Measurements from ENCODE around the gene TAGLN2.
"Not testable (repeated sequence)": the region's sequence is repeated elsewhere in the genome, so short reads cannot be mapped to it uniquely, and the experiment has no call there.

TAGLN2 gene

GRCh38 chr1:159920651-159921050, 4.7 kb downstream of the TAGLN2 start:
- DNase-seq = no peak

- no peak for DNase-seq
Measured at GRCh38 chr1:159920202-159920601, 5.1 kb downstream of the TAGLN2 start.

DNA sequence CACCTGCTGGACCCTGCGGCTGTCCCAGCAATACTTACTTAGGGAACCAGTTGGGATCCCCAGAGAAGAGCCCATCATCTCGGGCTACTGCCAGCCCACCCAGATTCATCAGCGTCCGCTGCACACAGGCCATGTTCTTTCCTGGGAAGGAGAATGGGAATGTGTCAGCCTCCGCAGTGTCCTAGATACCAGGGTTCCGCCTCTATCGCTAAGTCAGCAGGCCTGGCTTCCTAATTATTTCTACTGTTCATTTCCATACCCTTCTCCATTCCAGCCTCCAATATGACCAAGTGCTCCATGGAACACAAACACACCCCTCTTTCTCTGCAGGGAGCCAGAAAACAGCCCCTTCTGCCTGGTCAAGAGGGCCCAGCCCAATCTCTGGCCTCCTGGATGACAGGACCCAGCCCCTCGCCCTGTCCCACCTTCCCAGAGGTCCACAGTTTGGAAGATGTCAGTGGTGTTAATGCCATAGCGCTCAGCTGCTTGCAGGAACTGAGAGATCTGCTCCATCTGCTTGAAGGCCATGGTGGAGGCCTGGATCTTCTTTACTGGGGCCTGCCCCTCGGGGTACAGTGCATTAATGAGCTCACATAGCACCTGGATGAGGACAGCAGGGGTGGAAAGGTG, 6.0 kb downstream of the TAGLN2 start:
- no peak for DNase-seq

GRCh38 chr1:159918352-159919200, 6.7 kb downstream of the TAGLN2 start:
- DNase-seq = no peak

- no peak for DNase-seq
Measured at GRCh38 chr1:159917533-159918351, 7.6 kb downstream of the TAGLN2 start.

DNA sequence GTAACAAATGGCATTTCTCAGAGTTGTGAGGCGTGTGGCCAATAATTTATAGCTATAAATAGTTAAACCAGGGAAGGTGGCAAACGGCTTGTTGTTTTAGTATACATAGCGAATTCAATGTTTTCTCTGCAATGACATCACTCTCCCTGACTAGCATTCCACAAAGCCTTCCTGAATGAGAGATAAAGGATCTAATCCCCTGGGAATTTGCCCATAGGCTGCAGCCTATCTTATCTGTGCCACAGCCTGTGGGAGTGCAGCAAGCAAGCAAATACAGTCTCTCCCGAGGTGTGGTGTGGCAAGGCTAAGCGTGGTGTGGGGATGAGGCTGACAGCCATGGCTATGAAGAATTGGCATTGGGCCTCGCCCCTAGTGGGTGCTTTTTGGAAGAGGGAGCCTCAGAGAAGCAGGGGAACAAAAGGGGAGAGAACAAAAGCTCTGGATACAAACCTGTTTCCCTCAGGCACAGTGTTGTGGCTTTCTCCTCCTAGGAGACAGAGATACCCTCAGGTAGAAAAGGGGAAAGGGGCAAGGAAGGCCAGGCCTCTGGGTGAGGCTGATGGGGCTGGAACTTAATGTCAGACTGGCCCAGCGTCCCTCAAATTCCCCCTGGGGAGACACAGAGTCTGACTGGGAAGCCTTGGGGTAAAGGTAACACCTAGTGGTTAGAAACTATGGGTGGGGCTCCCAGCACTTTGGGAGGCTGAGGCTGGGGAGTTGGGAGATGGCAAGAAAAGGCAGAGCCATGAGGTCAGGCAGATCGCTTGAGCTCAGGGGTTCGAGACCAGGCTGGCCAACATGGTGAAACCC, 8.9 kb downstream of the TAGLN2 start:
- DNase-seq = peak; percentile 32

GRCh38 chr1:159915571-159916241, 9.6 kb downstream of the TAGLN2 start:
- no peak for DNase-seq

DNA sequence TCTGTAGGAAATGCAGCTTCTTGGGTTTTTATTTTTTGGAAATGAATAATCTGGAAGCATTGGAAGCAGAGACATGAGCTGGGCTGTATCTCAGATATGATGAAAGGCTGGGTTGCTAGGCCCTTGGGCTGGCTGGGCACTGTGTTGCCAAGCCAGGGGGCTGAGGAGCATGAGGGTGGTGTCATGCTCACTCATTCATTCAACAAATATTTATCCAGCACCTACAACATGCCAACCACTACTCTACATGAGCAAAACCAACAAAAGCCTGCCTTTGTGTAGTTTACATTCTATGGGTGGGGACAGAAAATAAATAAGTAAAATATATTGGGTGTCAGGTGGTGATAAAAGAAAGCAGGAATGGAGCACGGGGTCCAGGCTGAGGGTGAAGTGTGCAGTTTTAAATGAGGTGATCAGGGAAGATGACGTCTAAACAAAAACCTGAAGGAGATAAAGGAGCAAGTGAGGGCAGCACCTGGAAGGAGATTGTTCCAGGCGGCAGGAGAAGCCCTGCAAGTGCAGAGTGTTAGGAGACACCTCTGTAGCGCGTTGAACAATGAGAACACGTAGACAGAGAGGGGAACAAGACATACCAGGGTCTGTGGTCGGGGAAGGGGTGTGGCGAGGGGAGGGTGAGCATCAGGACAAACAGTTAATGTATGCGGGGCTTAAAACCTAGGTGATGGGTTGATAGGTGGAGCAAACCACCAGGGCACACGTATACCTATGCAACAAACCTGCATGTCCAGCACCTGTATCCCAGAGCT, 10.9 kb downstream of the TAGLN2 start:
- no peak for DNase-seq

DNA sequence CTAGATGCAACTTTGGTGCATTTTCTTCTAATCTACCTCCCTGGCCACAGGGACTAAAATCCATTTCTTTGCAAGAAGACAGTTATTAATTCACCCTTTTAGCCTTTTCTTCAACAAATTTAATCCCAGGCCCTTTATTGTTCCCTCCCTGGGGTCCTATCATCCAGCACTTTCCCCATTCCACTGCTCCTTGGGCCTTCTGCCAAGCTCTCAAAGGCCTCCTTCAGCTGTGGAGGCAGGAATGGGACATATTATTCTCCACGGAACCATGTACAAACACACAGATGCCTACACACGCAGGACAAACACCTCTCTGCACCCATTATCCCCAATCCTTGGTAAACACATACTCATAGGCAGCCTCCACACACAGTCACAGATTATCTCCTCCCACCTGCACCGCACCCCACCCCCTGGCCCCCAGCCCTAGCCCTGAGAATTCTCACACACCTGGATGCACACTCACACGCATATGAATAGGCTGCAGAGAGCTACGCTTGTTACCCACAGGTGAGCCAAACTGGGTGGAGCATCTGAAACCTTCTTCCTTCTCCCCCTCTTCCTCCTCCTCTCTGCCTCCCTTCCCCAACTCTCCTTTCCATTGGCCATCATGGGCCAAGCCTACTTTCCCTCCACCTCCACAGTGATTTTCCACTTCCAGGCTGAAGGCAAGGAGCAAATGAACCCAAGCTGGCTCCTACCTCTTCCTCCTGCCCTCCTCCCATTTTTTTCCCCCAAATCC, 11.7 kb downstream of the TAGLN2 start:
- DNase-seq = no peak

DNA sequence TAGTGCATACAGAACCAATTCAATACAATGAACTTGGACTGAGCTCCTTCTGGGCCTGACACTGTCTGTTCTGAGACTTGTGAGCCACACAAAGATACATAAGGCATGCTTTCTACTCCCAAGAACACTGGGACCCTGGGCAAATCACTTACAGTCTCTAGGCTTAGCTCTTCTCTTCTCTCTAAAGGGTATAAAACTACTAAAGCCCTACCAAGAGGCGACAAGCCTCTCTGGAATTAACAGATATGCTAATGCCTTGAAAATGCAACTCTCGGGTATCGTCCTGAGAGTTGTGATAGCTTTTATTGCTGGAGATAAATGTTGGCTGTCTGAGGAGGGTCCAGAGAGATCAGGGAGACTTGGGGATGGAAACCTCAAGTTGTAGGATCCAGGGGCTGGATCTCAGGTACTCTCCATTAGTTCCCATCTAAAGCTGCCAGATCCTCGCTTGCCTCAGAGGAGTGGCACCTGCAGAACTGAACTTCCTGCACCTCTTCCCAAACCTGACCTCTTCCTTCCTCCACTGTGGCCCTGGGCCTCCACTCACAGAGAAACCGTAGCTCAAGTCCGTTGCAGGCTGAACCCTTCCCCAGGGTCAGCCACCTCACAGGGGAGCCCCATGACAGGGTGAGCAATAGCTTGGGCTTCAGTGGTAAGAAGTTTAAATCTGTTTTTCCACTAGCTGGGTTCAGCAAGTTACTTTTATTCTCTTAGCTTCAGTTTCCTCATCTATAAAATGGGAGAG, 13.8 kb downstream of the TAGLN2 start:
- DNase-seq = no peak

DNA sequence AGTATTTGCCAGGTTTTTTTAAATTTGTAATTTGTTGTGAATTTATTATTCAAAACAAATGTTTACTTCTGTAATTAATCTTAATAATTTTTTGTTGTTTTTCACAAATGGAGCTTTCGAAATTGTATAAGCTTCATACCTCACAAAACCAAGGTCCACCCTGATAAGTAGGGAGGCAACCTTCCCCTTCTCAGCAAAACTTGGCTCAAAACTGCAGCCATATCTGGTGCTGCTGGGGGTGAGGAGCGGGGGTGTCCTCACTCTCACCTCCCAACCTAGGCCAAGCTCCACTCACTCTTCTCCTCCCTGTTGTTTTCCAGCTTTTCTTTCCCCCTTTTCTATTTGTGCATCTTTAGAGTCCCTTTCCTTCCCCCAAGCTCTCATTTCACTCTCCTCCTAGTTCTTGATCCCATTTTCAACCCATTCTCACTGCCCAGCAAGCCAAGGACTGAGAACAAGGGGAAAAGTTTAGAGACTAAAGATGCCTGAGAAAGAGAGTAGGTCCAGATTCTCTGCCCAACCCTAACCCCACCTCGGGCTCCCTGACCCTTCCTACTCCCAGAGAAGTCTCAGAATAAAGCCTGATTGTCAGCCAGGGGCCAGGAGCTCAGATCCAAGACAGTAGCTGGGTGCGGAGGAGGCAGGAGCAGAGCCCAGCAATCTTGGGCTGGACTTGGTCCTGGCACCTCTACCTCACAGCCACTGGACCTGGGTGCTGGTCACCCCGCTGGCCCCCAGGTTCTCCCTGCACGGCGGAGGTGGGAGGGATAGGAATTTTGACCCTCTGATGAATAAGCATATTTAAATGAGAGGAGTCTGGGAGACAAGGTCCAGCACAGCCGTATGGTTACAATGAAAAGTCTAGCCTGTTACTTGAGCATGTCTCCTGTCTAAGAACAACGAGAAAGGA, 17.0 kb downstream of the TAGLN2 start:
- DNase-seq = no peak

GRCh38 chr1:159906960-159907359, 18.3 kb downstream of the TAGLN2 start:
- DNase-seq = no peak

DNA sequence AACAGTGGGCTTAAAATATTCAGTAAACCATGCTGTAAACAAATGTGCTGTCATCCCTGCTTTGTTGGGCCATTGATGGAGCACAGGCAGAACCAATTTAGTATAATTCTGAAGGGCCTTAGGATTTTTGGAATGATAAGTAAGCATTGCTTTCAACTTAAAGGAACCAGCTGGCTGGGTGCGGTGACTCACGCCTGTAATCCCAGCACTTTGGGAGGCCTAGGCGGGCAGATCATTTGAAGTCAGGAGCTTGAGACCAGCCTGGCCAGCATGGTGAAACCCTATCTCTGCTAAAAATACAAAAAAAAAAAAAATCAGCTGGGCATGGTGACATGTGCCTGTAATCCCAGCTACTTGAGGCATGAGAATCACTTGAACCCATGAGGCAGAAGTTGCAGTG, 21.3 kb downstream of the TAGLN2 start:
- not testable (repeated sequence) for DNase-seq

- no peak for DNase-seq
Measured at GRCh38 chr1:159902541-159902940, 22.8 kb downstream of the TAGLN2 start.

- DNase-seq = no peak
Measured at GRCh38 chr1:159900755-159901360, 24.4 kb downstream of the TAGLN2 start.

DNA sequence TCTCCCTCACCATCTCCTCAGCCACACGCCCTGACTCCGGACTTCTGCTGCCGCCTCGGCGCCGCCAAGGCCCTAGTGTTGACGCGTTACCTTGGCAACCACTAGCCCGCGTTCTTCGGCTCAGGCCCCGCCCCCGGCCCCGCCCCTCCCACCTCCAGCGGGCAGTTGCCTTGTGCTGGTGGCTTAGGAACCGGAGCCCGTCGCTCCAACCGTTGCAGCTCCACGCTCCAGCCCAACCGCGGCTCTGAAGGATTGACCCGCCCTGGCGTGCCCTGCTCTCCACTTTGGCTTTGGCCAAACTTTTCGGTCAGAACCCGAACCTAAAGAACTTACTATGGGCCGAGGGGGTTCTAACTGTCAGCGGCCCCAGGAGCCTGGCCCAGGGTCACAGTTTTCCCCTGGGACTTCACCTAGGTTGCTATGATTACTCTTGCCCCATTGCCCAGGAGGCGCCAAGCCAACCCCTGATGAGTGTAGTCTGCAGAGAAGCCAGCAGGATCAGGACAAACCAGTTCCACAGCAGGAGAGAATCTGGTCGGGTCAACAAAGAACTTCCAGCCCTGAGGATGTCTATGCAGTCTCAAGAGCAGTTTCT, 25.1 kb downstream of the TAGLN2 start, which contains the start of gene CFAP45:
Gene CFAP45, minus strand, starts transcription at position 80 of the 595 bp plus-strand sequence. Its CDS starts 67 bp downstream, at position 13.
- peak; percentile 56 for DNase-seq

DNA sequence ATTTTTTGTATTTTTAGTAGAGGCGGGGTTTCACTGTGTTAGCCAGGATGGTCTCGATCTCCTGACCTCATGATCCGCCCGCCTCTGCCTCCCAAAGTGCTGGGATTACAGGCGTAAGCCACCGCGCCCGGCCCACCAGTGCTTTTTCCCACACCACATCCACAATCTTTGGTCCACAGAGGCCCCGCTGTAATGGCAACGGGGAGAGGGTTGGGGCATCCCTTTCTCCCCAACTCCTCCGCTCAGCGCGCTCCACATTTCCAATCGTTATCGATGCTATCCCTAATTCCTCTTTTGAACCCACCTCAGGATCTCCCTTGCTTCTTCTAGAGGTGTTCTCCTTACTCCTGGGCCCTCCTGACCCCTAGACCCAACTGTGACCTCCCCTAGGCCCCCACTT, 25.7 kb downstream of the TAGLN2 start:
- DNase-seq = not testable (repeated sequence)

DNA sequence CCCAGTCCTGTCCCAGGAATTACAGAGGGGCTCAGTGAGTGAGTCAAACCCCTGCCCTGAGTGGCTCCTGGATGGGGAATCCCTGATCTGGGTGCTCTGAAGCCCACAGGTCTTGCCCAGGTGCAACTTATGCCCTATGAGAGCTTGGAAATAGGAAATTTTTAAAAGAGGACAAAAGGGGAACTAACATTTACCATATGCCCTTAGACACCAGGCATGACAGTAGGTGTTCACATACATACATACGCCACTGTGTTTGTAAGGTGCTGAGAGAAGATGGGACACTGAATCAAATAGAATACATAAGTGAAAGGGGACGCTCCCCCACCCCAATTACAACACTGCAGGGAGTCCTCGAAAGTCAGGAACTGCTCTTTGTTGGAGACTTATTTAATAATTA, 26.8 kb downstream of the TAGLN2 start:
- DNase-seq = no peak

Measured in NCI-H1092 (cell line).